HG03108 (cell line): ENCODE results near the gene LRRC30.

Experiments
- ATAC-seq: cut with Tn5 transposase; IDR thresholded peaks from one replicate; pipeline ENCODE4 v1.9.1; 2021; ENCODE audit warnings: moderate library complexity; ENCODE audit not compliant: unreplicated experiment

Gene LRRC30

GRCh38 chr18:7236933-7237332, 6.0 kb downstream of the LRRC30 start:
- no peak for ATAC-seq

GRCh38 chr18:7237673-7238272, 6.9 kb downstream of the LRRC30 start:
- no peak for ATAC-seq

- ATAC-seq = no peak
These were observed 12.0 kb downstream of the LRRC30 start for GRCh38 chr18:7242926-7243325.

- no peak for ATAC-seq
These were observed 18.0 kb downstream of the LRRC30 start for GRCh38 chr18:7248877-7249276.

GRCh38 chr18:7254163-7254562, 23.3 kb downstream of the LRRC30 start:
- ATAC-seq = no peak

GRCh38 chr18:7255054-7255453, 24.2 kb downstream of the LRRC30 start:
- no peak for ATAC-seq

GRCh38 chr18:7255643-7256042, 24.8 kb downstream of the LRRC30 start:
- no peak for ATAC-seq

- ATAC-seq = no peak
These were observed 25.9 kb downstream of the LRRC30 start for GRCh38 chr18:7256618-7257425.

- no peak for ATAC-seq
These were observed 26.5 kb downstream of the LRRC30 start for GRCh38 chr18:7257426-7257740.

- ATAC-seq = no peak
These were observed 28.6 kb downstream of the LRRC30 start for GRCh38 chr18:7259475-7259874.

- no peak for ATAC-seq
These were observed 30.3 kb downstream of the LRRC30 start for GRCh38 chr18:7261199-7261598.

- no peak for ATAC-seq
These were observed 37.1 kb downstream of the LRRC30 start for GRCh38 chr18:7267973-7268372.

- no peak for ATAC-seq
These were observed 39.1 kb downstream of the LRRC30 start for GRCh38 chr18:7269942-7270341.

GRCh38 chr18:7272311-7273049, 41.6 kb downstream of the LRRC30 start:
- ATAC-seq = no peak

- ATAC-seq = no peak
These were observed 42.5 kb downstream of the LRRC30 start for GRCh38 chr18:7273301-7273921.

GRCh38 chr18:7281579-7281978, 50.7 kb downstream of the LRRC30 start:
- no peak for ATAC-seq
